CD14-positive monocyte (primary cell): ENCODE results near the gene KCTD20. TPM values are rescaled to one million over a fixed set of nuclear protein-coding genes. Genes with fewer than 3 reads are reported as not detected.

Experiments
- DNase-seq, 3 donors: peaks; one replicate each; pipeline ENCODE4 v3.0.0-alpha.2; 2011 to 2022
- H2AFZ ChIP-seq: 2 replicates; pipeline ENCODE4 v1.6.0; 2012; ENCODE audit warnings: mild to moderate bottlenecking, low read depth, low read length, inconsistent platforms; ENCODE audit not compliant: insufficient read depth, poor library complexity, severe bottlenecking
- H3K27ac ChIP-seq, 2 donors: 1 replicate in 1 of 2; 2 replicates in 1 of 2; pipeline ENCODE4 v1.5.1; 2012 to 2013; ENCODE audit warnings: low read length in 2 of 2, control low read depth in 1 of 2, inconsistent platforms in 1 of 2, low read depth in 1 of 2, mild to moderate bottlenecking in 1 of 2
- H3K27me3 ChIP-seq, 2 donors: one replicate each; pipeline versions ENCODE4 v1.6.0 to v1.6.1; 2011 to 2013; ENCODE audit warnings: low read length in 2 of 2; ENCODE audit not compliant: control insufficient read depth in 2 of 2, insufficient read depth in 2 of 2
- H3K36me3 ChIP-seq, 2 donors: replicated peaks in 1 of 2; 1 replicate in 1 of 2; 2 replicates in 1 of 2; pipeline versions ENCODE4 v1.5.1 to v1.6.1; 2012 to 2013; ENCODE audit warnings: low read length in 2 of 2, control low read depth in 1 of 2, inconsistent platforms in 1 of 2, mild to moderate bottlenecking in 1 of 2; ENCODE audit not compliant: insufficient read depth in 2 of 2, control insufficient read depth in 1 of 2
- H3K4me1 ChIP-seq, 2 donors: 1 replicate in 1 of 2; 2 replicates in 1 of 2; pipeline versions ENCODE4 v1.5.1 to v1.6.1; 2012 to 2013; ENCODE audit warnings: low read length in 2 of 2, control low read depth in 1 of 2, inconsistent platforms in 1 of 2, mild to moderate bottlenecking in 1 of 2, moderate library complexity in 1 of 2; ENCODE audit not compliant: insufficient read depth in 2 of 2, control insufficient read depth in 1 of 2
- H3K4me2 ChIP-seq: replicated peaks from 2 replicates; pipeline ENCODE3; 2012; ENCODE audit warnings: low read length, moderate library complexity, mild to moderate bottlenecking; ENCODE audit not compliant: poor library complexity, severe bottlenecking; ENCODE audit errors: extremely low read depth
- H3K4me3 ChIP-seq, 3 experiments: fragments of 200-600 bp in 1 of 3; sonication (generic) in 1 of 3; replicated peaks in 1 of 3; 1 replicate in 2 of 3; 2 replicates in 1 of 3; pipeline ENCODE4 v1.5.1; 2011 to 2013; ENCODE audit warnings: low read length in 3 of 3, mild to moderate bottlenecking in 3 of 3, control low read depth in 2 of 3, low read depth in 2 of 3, inconsistent platforms in 1 of 3, moderate library complexity in 1 of 3
- H3K79me2 ChIP-seq: 2 replicates; pipeline ENCODE4 v1.6.0; 2012; ENCODE audit warnings: mild to moderate bottlenecking, control low read depth, inconsistent platforms, low read length, moderate library complexity; ENCODE audit not compliant: insufficient read depth
- H3K9ac ChIP-seq: 2 replicates; pipeline ENCODE4 v1.6.0; 2017; ENCODE audit warnings: low read length, mild to moderate bottlenecking; ENCODE audit not compliant: insufficient read depth, poor library complexity, severe bottlenecking
- H3K9me3 ChIP-seq, 2 donors: replicated peaks in 1 of 2; 1 replicate in 1 of 2; 2 replicates in 1 of 2; pipeline versions ENCODE4 v1.5.1 to v1.6.1; 2012 to 2013; ENCODE audit warnings: low read length in 2 of 2, control low read depth in 1 of 2; ENCODE audit not compliant: control insufficient read depth in 1 of 2, insufficient read depth in 1 of 2
- H4K20me1 ChIP-seq: 2 replicates; pipeline ENCODE4 v1.6.0; 2012; ENCODE audit warnings: mild to moderate bottlenecking, low read length, control low read depth, moderate library complexity; ENCODE audit not compliant: insufficient read depth
- H3K27ac Mint-ChIP-seq, 7 donors: one replicate each; pipeline ENCODE4 v1.8.0; 2020; ENCODE audit warnings: mild to moderate bottlenecking in 7 of 7, mixed read lengths in 7 of 7, moderate library complexity in 6 of 7, inconsistent platforms in 2 of 7
- H3K27me3 Mint-ChIP-seq, 3 donors: one replicate each; pipeline ENCODE4 v1.8.0; 2021 to 2022; ENCODE audit warnings: low read depth in 3 of 3, mild to moderate bottlenecking in 3 of 3, mixed read lengths in 3 of 3, moderate library complexity in 3 of 3, inconsistent platforms in 1 of 3
- H3K36me3 Mint-ChIP-seq, 2 donors: one replicate each; pipeline ENCODE4 v1.8.0; 2020; ENCODE audit warnings: mixed read lengths in 2 of 2, inconsistent platforms in 1 of 2, mild to moderate bottlenecking in 1 of 2
- H3K4me1 Mint-ChIP-seq: one replicate; pipeline ENCODE4 v1.8.0; 2020; ENCODE audit warnings: mild to moderate bottlenecking, mixed read lengths
- H3K4me3 Mint-ChIP-seq, 2 donors: one replicate each; pipeline ENCODE4 v1.8.0; 2020; ENCODE audit warnings: mild to moderate bottlenecking in 2 of 2, mixed read lengths in 2 of 2, moderate library complexity in 1 of 2
- H3K9me3 Mint-ChIP-seq, 7 donors: one replicate each; pipeline ENCODE4 v1.8.0; 2020 to 2022; ENCODE audit warnings: mixed read lengths in 7 of 7, mild to moderate bottlenecking in 6 of 7, moderate library complexity in 6 of 7, inconsistent platforms in 2 of 7
- WGBS: methylation state at CpG from one replicate; pipeline ENCODE4 v1.1.5; 2013; ENCODE audit warnings: missing lambda C conversion rate; ENCODE audit not compliant: insufficient coverage; 5-methylcytosine and 5-hydroxymethylcytosine counted together
- intact Hi-C, 2 donors: fragments of 100-400 bp; cut with micrococcal nuclease; formaldehyde crosslinking; loops; one replicate each; pipeline versions ENCODE4 v1.15.0 to v1.15.1; 2023
- polyA plus RNA-seq, 3 donors: library from polyadenylated mRNA; depleted of rRNA in 1 of 3; unstranded in 2 of 3; stranded (reverse) in 1 of 3; fragments of 300-500 nt in 2 of 3; fragments of >200 nt in 1 of 3; fragmentation: Illumina TruSeq in 2 of 3; gene quantifications; 1 replicate in 2 of 3; 2 replicates in 1 of 3; pipeline ENCODE4 v1.2.3, GENCODE V29; 2012 to 2021
- TF ChIP-seq, protein P1 (sequence below): fragments of 200-600 bp; IDR thresholded peaks from one replicate; pipeline ENCODE4 v1.8.0; 2022; ENCODE audit warnings: antibody characterized with exemption, mild to moderate bottlenecking

Gene KCTD20
- polyA plus RNA-seq, 3 donors: 23.7 to 79.7 (median 73.9) TPM

DNA sequence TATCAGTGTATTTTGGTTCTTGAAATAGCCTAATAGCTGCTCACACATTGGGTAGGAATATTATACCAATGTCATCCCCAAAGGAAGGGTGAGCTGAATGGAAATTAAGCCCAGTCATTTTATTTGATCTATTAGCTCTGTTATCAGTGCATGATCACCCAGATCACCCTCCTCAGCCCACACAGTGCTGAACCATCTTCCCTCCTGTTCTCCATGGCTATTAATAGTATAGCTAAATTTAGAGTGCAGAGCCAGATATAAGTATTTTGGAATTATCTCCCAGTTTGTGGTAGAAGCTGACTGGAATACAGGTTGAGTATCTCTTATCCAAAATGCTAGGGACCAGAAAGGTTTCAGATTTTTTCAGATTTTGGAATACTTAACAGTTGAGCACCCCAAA, 45.4 kb downstream of the KCTD20 start:
- TF ChIP-seq, protein P1, sequence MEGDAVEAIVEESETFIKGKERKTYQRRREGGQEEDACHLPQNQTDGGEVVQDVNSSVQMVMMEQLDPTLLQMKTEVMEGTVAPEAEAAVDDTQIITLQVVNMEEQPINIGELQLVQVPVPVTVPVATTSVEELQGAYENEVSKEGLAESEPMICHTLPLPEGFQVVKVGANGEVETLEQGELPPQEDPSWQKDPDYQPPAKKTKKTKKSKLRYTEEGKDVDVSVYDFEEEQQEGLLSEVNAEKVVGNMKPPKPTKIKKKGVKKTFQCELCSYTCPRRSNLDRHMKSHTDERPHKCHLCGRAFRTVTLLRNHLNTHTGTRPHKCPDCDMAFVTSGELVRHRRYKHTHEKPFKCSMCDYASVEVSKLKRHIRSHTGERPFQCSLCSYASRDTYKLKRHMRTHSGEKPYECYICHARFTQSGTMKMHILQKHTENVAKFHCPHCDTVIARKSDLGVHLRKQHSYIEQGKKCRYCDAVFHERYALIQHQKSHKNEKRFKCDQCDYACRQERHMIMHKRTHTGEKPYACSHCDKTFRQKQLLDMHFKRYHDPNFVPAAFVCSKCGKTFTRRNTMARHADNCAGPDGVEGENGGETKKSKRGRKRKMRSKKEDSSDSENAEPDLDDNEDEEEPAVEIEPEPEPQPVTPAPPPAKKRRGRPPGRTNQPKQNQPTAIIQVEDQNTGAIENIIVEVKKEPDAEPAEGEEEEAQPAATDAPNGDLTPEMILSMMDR: no peak
- no peak overlapping the region for H3K4me2 ChIP-seq
- H3K9me3 Mint-ChIP-seq: no peaks in the 10 kb centered on the region
- no peaks in the 10 kb centered on the region for H3K27me3 ChIP-seq
- peaks cover 53% of the 10 kb centered on the region for H3K4me1 Mint-ChIP-seq
- H3K27ac ChIP-seq: peak overlapping the region in 1 of 2 donors; percentile 24
- H3K27me3 Mint-ChIP-seq: peaks cover 0 to 3% (median 2%) of the 10 kb centered on the region in 3 donors
- no peaks in the 10 kb centered on the region for H3K9me3 ChIP-seq
- intact Hi-C loops: no loop called here
- H4K20me1 ChIP-seq: peaks cover 4% of the 10 kb centered on the region
- peaks cover 49 to 50% of the 10 kb centered on the region in 2 donors for H3K4me1 ChIP-seq
- H3K9ac ChIP-seq: no peak overlapping the region
- H3K27ac Mint-ChIP-seq: no peak overlapping the region
- H2AFZ ChIP-seq: no peak overlapping the region
- DNase-seq: no peak
- H3K79me2 ChIP-seq: peaks cover 37% of the 10 kb centered on the region
- H3K36me3 Mint-ChIP-seq: peaks cover 59 to 62% of the 10 kb centered on the region in 2 donors
- H3K4me3 ChIP-seq: no peak overlapping the region
- no peak overlapping the region for H3K4me3 Mint-ChIP-seq
- peaks cover 37 to 59% of the 10 kb centered on the region in 2 donors for H3K36me3 ChIP-seq

DNA sequence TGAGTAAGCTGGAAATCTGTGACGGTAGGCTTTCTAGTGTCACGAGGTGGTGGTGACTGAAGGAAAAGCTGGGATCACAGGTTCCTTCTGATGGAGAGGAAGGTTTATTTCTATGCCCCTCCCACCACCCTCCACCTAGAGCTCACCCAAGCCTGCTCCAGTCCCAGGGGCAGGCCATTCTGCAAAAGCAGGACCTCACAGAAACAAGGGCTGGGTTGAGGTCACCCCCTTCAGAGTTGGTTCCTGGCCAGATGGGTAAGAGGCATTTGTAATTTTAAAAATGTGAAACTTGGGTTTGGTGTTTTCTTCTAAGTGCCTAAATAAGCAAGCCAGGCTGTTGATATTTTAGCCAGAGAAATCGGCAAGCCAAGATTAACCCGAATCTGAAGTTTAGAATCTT, 46.6 kb downstream of the KCTD20 start:
- H3K36me3 Mint-ChIP-seq: peaks cover 54 to 59% of the 10 kb centered on the region in 2 donors
- Histone ChIP-seq H3K27me3 (no peaks in the 10 kb centered on the region), H3K4me1 (peaks cover 48 to 51% of the 10 kb centered on the region in 2 donors), H2AFZ (no peak overlapping the region), H3K9me3 (no peaks in the 10 kb centered on the region), H3K9ac (no peak overlapping the region), H3K4me3 (no peak overlapping the region), H3K79me2 (peaks cover 37% of the 10 kb centered on the region), H3K27ac (peak overlapping the region in 1 of 2 donors; percentile 43), H4K20me1 (peaks cover 9% of the 10 kb centered on the region), H3K36me3 (peaks cover 37 to 61% of the 10 kb centered on the region in 2 donors), H3K4me2 (no peak overlapping the region)
- H3K27ac Mint-ChIP-seq: peak overlapping the region in 2 of 7 donors; percentile 19 to 49
- H3K9me3 Mint-ChIP-seq: no peaks in the 10 kb centered on the region
- no peak for DNase-seq
- 100% methylated on average over 2 of the region's 4 CpGs for WGBS
- H3K4me3 Mint-ChIP-seq: no peak overlapping the region
- TF ChIP-seq, protein P1: no peak
- H3K4me1 Mint-ChIP-seq: peaks cover 54% of the 10 kb centered on the region
- intact Hi-C loops: no loop called here
- peaks cover 0 to 3% (median 2%) of the 10 kb centered on the region in 3 donors for H3K27me3 Mint-ChIP-seq
